Measurements from ENCODE around the gene GID8. TPM values are rescaled to one million over a fixed set of nuclear protein-coding genes. Genes with fewer than 3 reads are reported as not detected.

GID8 gene
- total and polyA plus RNA-seq, 2 experiments from 2014 or later = 17.6 to 31.0 TPM

- Histone ChIP-seq H3K4me2 (ENCODE audit: unreplicated experiment) (no peak overlapping the region), H3K9me3 (ENCODE audit: low read depth) (no peaks in the 10 kb centered on the region), H2AFZ (no peak overlapping the region), H3K36me3 (ENCODE audit: low read depth) (peaks cover 16% of the 10 kb centered on the region), H3K79me2 (ENCODE audit: insufficient read depth) (peaks cover 93% of the 10 kb centered on the region), H3K27me3 (replicated peaks; ENCODE audit: insufficient read depth) (no peaks in the 10 kb centered on the region), H3K9me2 (ENCODE audit: insufficient read depth) (no peaks in the 10 kb centered on the region), H3F3A (ENCODE audit: insufficient read depth) (peaks cover 23% of the 10 kb centered on the region), H3K4me3 (no peak overlapping the region), H3K4me1 (ENCODE audit: insufficient read depth) (peaks cover 14% of the 10 kb centered on the region), H3K27ac (no peak overlapping the region), H3K9ac (no peak overlapping the region), H4K20me1 (ENCODE audit: insufficient read depth) (no peaks in the 10 kb centered on the region)
- 77 to 81% methylated on average over 8 of the region's 8 CpGs for WGBS, 2 experiments (ENCODE audit: low coverage in 1 of 2, low lambda C conversion rate in 2 of 2, missing lambda C conversion rate in 2 of 2)
- DNase-seq = no peak
- TF ChIP-seq EZH2phosphoT487 (IDR thresholded peaks at IDR 0.05; ENCODE audit: insufficient read depth, low read depth) = no peak
- in situ Hi-C loops (cut with MboI) = no loop called here
Observed at GRCh38 chr20:62940875-62941274, 2.9 kb downstream of the GID8 start.

- WGBS, 2 experiments (ENCODE audit: low coverage in 1 of 2, low lambda C conversion rate in 2 of 2, missing lambda C conversion rate in 2 of 2) = 87 to 97% methylated on average over 1 of the region's 1 CpG
- Histone ChIP-seq H3K4me2 (ENCODE audit: unreplicated experiment) (no peak overlapping the region), H3F3A (ENCODE audit: insufficient read depth) (peaks cover 14% of the 10 kb centered on the region), H3K9ac (no peak overlapping the region), H4K20me1 (ENCODE audit: insufficient read depth) (no peaks in the 10 kb centered on the region), H3K9me3 (ENCODE audit: low read depth) (no peaks in the 10 kb centered on the region), H3K4me1 (ENCODE audit: insufficient read depth) (peaks cover 9% of the 10 kb centered on the region; the same call in 1 of the 2 replicates), H3K27ac (no peak overlapping the region), H3K9me2 (ENCODE audit: insufficient read depth) (no peaks in the 10 kb centered on the region), H3K36me3 (ENCODE audit: low read depth) (peaks cover 23% of the 10 kb centered on the region), H3K79me2 (ENCODE audit: insufficient read depth) (peaks cover 93% of the 10 kb centered on the region), H3K4me3 (no peak overlapping the region), H2AFZ (no peak overlapping the region), H3K27me3 (replicated peaks; ENCODE audit: insufficient read depth) (no peaks in the 10 kb centered on the region)
- TF ChIP-seq EZH2 (IDR thresholded peaks at IDR 0.05; ENCODE audit: insufficient read depth, poor library complexity, severe bottlenecking) (no peak), EZH2phosphoT487 (IDR thresholded peaks at IDR 0.05; ENCODE audit: insufficient read depth, low read depth) (no peak)
- in situ Hi-C loops (cut with MboI) = no loop called here
- peak; percentile 37 for DNase-seq
Observed at GRCh38 chr20:62941792-62942191, 3.8 kb downstream of the GID8 start.

GRCh38 chr20:62942456-62942855 is 4.5 kb downstream of the GID8 start:
- Histone ChIP-seq H3K4me2 (ENCODE audit: unreplicated experiment) (no peak overlapping the region), H3K4me3 (no peak overlapping the region), H3K9me3 (ENCODE audit: low read depth) (no peaks in the 10 kb centered on the region), H3K36me3 (ENCODE audit: low read depth) (peaks cover 27% of the 10 kb centered on the region), H3F3A (ENCODE audit: insufficient read depth) (peaks cover 13% of the 10 kb centered on the region), H4K20me1 (ENCODE audit: insufficient read depth) (no peaks in the 10 kb centered on the region), H3K4me1 (ENCODE audit: insufficient read depth) (peaks cover 9% of the 10 kb centered on the region; the same call in 1 of the 2 replicates), H2AFZ (no peak overlapping the region), H3K27me3 (replicated peaks; ENCODE audit: insufficient read depth) (no peaks in the 10 kb centered on the region), H3K27ac (no peak overlapping the region), H3K79me2 (ENCODE audit: insufficient read depth) (peaks cover 93% of the 10 kb centered on the region), H3K9ac (no peak overlapping the region), H3K9me2 (ENCODE audit: insufficient read depth) (no peaks in the 10 kb centered on the region)
- TF ChIP-seq EZH2 (IDR thresholded peaks at IDR 0.05; ENCODE audit: insufficient read depth, poor library complexity, severe bottlenecking) = no peak
- TF ChIP-seq EZH2phosphoT487 (IDR thresholded peaks at IDR 0.05; ENCODE audit: insufficient read depth, low read depth) = no peak
- in situ Hi-C loops (cut with MboI) = no loop called here
- DNase-seq = no peak
- WGBS, 2 experiments (ENCODE audit: low coverage in 1 of 2, low lambda C conversion rate in 2 of 2, missing lambda C conversion rate in 2 of 2) = 97 to 98% methylated on average over 2 of the region's 2 CpGs

GRCh38 chr20:62943396-62943795 is 5.4 kb downstream of the GID8 start:
- H3K4me1 ChIP-seq (ENCODE audit: insufficient read depth) = peaks cover 9% of the 10 kb centered on the region; the same call in 1 of the 2 replicates
- no peak for TF ChIP-seq EZH2phosphoT487 (IDR thresholded peaks at IDR 0.05; ENCODE audit: insufficient read depth, low read depth)
- no peak for TF ChIP-seq EZH2 (IDR thresholded peaks at IDR 0.05; ENCODE audit: insufficient read depth, poor library complexity, severe bottlenecking)
- DNase-seq = no peak
- WGBS, 2 experiments (ENCODE audit: low coverage in 1 of 2, low lambda C conversion rate in 2 of 2, missing lambda C conversion rate in 2 of 2) = 91 to 95% methylated on average over 14 of the region's 14 CpGs
- no peaks in the 10 kb centered on the region for H3K9me2 ChIP-seq (ENCODE audit: insufficient read depth)
- H2AFZ ChIP-seq = no peak overlapping the region
- H3K4me3 ChIP-seq = no peak overlapping the region
- peaks cover 17% of the 10 kb centered on the region for H3F3A ChIP-seq (ENCODE audit: insufficient read depth)
- H3K9me3 ChIP-seq (ENCODE audit: low read depth) = no peaks in the 10 kb centered on the region
- peaks cover 27% of the 10 kb centered on the region for H3K36me3 ChIP-seq (ENCODE audit: low read depth)
- in situ Hi-C loops (cut with MboI) = no loop called here
- no peak overlapping the region for H3K27ac ChIP-seq
- peaks cover 100% of the 10 kb centered on the region for H3K79me2 ChIP-seq (ENCODE audit: insufficient read depth)
- no peaks in the 10 kb centered on the region for H3K27me3 ChIP-seq (replicated peaks; ENCODE audit: insufficient read depth)
- no peak overlapping the region for H3K4me2 ChIP-seq (ENCODE audit: unreplicated experiment)
- no peaks in the 10 kb centered on the region for H4K20me1 ChIP-seq (ENCODE audit: insufficient read depth)
- no peak overlapping the region for H3K9ac ChIP-seq

GRCh38 chr20:62944184-62944583 is 6.2 kb downstream of the GID8 start:
- in situ Hi-C loops (cut with MboI) = no loop called here
- 91 to 94% methylated on average over 8 of the region's 8 CpGs for WGBS, 2 experiments (ENCODE audit: low coverage in 1 of 2, low lambda C conversion rate in 2 of 2, missing lambda C conversion rate in 2 of 2)
- no peaks in the 10 kb centered on the region for H3K9me2 ChIP-seq (ENCODE audit: insufficient read depth)

More at GRCh38 chr20:62944184-62944583, 6.2 kb downstream of the GID8 start:
- no peaks in the 10 kb centered on the region for H3K27me3 ChIP-seq (replicated peaks; ENCODE audit: insufficient read depth)
- H3K27ac ChIP-seq = no peak overlapping the region
- no peak overlapping the region for H3K9ac ChIP-seq
- no peak overlapping the region for H3K4me2 ChIP-seq (ENCODE audit: unreplicated experiment)
- peaks cover 27% of the 10 kb centered on the region for H3K36me3 ChIP-seq (ENCODE audit: low read depth)
- no peaks in the 10 kb centered on the region for H4K20me1 ChIP-seq (ENCODE audit: insufficient read depth)
- H3F3A ChIP-seq (ENCODE audit: insufficient read depth) = peaks cover 12% of the 10 kb centered on the region
- H3K9me3 ChIP-seq (ENCODE audit: low read depth) = no peaks in the 10 kb centered on the region
- TF ChIP-seq EZH2 (IDR thresholded peaks at IDR 0.05; ENCODE audit: insufficient read depth, poor library complexity, severe bottlenecking) (no peak), EZH2phosphoT487 (IDR thresholded peaks at IDR 0.05; ENCODE audit: insufficient read depth, low read depth) (no peak)
- no peak overlapping the region for H3K4me3 ChIP-seq
- H3K79me2 ChIP-seq (ENCODE audit: insufficient read depth) = peaks cover 100% of the 10 kb centered on the region
- H3K4me1 ChIP-seq (ENCODE audit: insufficient read depth) = peaks cover 7% of the 10 kb centered on the region; the same call in 1 of the 2 replicates
- H2AFZ ChIP-seq = no peak overlapping the region
- DNase-seq = no peak

Measured in GM23248 (cell line).